Measurements from ENCODE around the gene FCRL1. TPM values are rescaled to one million over a fixed set of nuclear protein-coding genes. Genes with fewer than 3 reads are reported as not detected.
A peak's percentile ranks its signal among the peaks of the same experiment; 100 is the strongest.

FCRL1 gene
- total RNA-seq, 1 experiment from 2014 or later: not detected

GRCh38 chr1:157773493-157774350 is 46.2 kb downstream of the FCRL1 start:
- no peak overlapping the region for H2BK120ac ChIP-seq (ENCODE audit: low read depth, low read length, poor library complexity, severe bottlenecking)
- DNase-seq: peak; percentile 65
- no peak overlapping the region for H2AFZ ChIP-seq (ENCODE audit: low read length)

More at GRCh38 chr1:157773493-157774350, 46.2 kb downstream of the FCRL1 start:
- no peak overlapping the region for H3K56ac ChIP-seq (ENCODE audit: insufficient read length, low read depth, low read length)
- no peak overlapping the region for H3K14ac ChIP-seq (ENCODE audit: insufficient read depth, low read length)
- no peaks in the 10 kb centered on the region for H3K23me2 ChIP-seq (ENCODE audit: insufficient read length, low read depth, low read length, poor library complexity, severe bottlenecking)
- H3K27ac Mint-ChIP-seq: no peak overlapping the region
- H3T11ph ChIP-seq (ENCODE audit: low read length): no peak overlapping the region
- no peak overlapping the region for H3K4ac ChIP-seq (ENCODE audit: low read depth, low read length)
- no peak overlapping the region for H3K9ac ChIP-seq (ENCODE audit: extremely low read depth, insufficient read length, low read length)
- no peak overlapping the region for H4K91ac ChIP-seq (ENCODE audit: insufficient read length, low read depth, low read length)
- no peak overlapping the region for H3K23ac ChIP-seq (ENCODE audit: insufficient read length, low read depth, low read length)
- H2AK5ac ChIP-seq (ENCODE audit: insufficient read length, low read length): no peak overlapping the region
- H2BK12ac ChIP-seq (ENCODE audit: insufficient read length, low read depth, low read length): no peak overlapping the region
- H2BK20ac ChIP-seq (ENCODE audit: low read depth, low read length, poor library complexity, severe bottlenecking): no peak overlapping the region
- TF ChIP-seq, protein P1, sequence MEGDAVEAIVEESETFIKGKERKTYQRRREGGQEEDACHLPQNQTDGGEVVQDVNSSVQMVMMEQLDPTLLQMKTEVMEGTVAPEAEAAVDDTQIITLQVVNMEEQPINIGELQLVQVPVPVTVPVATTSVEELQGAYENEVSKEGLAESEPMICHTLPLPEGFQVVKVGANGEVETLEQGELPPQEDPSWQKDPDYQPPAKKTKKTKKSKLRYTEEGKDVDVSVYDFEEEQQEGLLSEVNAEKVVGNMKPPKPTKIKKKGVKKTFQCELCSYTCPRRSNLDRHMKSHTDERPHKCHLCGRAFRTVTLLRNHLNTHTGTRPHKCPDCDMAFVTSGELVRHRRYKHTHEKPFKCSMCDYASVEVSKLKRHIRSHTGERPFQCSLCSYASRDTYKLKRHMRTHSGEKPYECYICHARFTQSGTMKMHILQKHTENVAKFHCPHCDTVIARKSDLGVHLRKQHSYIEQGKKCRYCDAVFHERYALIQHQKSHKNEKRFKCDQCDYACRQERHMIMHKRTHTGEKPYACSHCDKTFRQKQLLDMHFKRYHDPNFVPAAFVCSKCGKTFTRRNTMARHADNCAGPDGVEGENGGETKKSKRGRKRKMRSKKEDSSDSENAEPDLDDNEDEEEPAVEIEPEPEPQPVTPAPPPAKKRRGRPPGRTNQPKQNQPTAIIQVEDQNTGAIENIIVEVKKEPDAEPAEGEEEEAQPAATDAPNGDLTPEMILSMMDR (conservative IDR thresholded peaks at IDR 0.05): peak; percentile 74
- H3K27me3 Mint-ChIP-seq (ENCODE audit: low read depth): no peaks in the 10 kb centered on the region; the same call in 1 of the 2 replicates
- no peaks in the 10 kb centered on the region for H3K9me3 ChIP-seq (ENCODE audit: control insufficient read depth, low read depth, low read length)
- H3K79me1 ChIP-seq (ENCODE audit: insufficient read depth, low read depth, low read length, poor library complexity, severe bottlenecking): no peaks in the 10 kb centered on the region
- H3K27me3 ChIP-seq (ENCODE audit: insufficient read depth, low read length): no peaks in the 10 kb centered on the region
- H3K4me1 Mint-ChIP-seq: peaks cover 3 to 5% of the 10 kb centered on the region in 2 experiments; a peak in 2 of 4 replicates
- H2BK15ac ChIP-seq (ENCODE audit: low read depth, low read length): no peak overlapping the region
- H3K79me2 ChIP-seq (ENCODE audit: insufficient read depth, low read length): no peaks in the 10 kb centered on the region
- no peak overlapping the region for H3K27ac ChIP-seq (ENCODE audit: insufficient read length, low read depth, low read length)
- no peaks in the 10 kb centered on the region for H3K36me3 Mint-ChIP-seq (ENCODE audit: insufficient read depth in 1 of 3, low read depth in 3 of 3)
- H3K4me3 Mint-ChIP-seq: no peak overlapping the region
- no peaks in the 10 kb centered on the region for H4K20me1 ChIP-seq (ENCODE audit: control insufficient read depth, insufficient read depth, insufficient read length)
- no CpG with 5 or more reads among the region's 1 CpG for WGBS (ENCODE audit: extremely low coverage, insufficient read length, low lambda C conversion rate)
- H3K18ac ChIP-seq (ENCODE audit: insufficient read length, low read depth, low read length): no peak overlapping the region
- no peak overlapping the region for H4K5ac ChIP-seq (ENCODE audit: insufficient read length, low read depth, low read length)
- no peak overlapping the region for H4K8ac ChIP-seq (replicated peaks; ENCODE audit: insufficient read length, low read depth, low read length)
- H3K4me2 ChIP-seq (ENCODE audit: insufficient read depth, insufficient read length, low read length): no peak overlapping the region
- no peak overlapping the region for H2BK5ac ChIP-seq (ENCODE audit: insufficient read length, low read length)
- H3K4me1 ChIP-seq (ENCODE audit: insufficient read depth, low read length): no peaks in the 10 kb centered on the region; the same call in 1 of the 2 replicates
- no peaks in the 10 kb centered on the region for H3K9me3 Mint-ChIP-seq

Data from H9 (cell line).